ENCODE data around the gene THADA.
"Not testable (repeated sequence)": the region's sequence is repeated elsewhere in the genome, so short reads cannot be mapped to it uniquely, and the experiment has no call there.

Gene THADA

DNA sequence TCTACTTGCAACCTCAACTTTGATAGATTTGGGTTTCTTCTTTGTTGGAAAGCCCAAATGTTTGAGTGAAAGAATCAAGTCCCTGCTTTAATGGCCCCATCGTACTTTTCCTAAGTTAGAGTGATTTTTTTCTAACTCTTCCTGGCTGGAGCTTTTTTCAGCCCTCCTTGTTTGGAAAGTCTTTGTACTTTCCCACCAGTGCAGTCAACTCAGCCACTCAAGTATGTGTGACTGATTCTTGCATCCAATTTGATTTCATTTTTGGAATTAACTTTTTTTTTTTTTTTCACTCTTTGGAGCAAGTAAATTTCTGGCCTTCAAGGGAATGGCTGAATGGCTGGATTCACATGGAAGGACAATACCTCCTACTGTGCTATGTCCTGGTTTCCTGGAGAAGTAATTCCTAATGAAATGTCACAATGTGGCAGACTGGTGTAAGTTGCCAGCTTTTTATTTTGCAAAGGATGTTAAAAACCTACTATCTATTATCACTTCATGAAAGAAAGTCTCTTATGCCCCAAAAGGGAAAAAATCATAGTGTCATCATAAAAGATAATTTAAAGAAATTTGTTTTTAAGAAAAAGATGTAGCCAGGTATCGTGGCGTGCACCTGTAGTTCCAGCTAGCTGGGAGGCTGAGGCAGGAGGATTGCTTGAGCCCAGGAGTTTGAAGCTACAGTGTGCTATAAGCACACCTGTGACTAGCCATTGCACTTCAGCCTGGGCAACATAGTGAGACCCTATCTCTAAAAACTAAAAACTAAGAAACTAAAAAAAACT, 293.5 kb downstream of the THADA start:
- peak; percentile 20 for DNase-seq (ENCODE audit: low read depth)

GRCh38 chr2:43300781-43301583, 294.9 kb downstream of the THADA start:
- DNase-seq (ENCODE audit: low read depth) = no peak

DNA sequence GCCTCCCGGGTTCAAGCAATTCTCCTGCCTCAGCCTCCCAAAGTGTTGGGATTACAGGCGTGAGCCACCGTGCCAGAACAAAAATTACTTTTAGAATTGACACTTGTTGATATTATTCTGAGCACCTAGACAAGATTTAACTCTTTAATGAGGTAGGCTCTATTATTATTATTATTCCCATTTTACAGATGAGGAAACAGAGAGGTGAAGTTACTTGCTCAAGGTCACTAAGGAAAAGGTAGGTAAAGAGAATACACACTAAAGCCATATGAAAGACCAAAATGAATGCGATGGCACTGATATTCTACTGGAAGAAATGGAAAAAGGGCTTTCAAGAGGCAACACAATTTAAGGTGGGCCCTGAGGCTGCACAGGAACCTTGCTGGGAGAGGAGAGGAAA, 295.6 kb downstream of the THADA start:
- DNase-seq (ENCODE audit: low read depth) = no peak

GRCh38 chr2:43298500-43298899, 297.3 kb downstream of the THADA start:
- DNase-seq (ENCODE audit: low read depth) = no peak

DNA sequence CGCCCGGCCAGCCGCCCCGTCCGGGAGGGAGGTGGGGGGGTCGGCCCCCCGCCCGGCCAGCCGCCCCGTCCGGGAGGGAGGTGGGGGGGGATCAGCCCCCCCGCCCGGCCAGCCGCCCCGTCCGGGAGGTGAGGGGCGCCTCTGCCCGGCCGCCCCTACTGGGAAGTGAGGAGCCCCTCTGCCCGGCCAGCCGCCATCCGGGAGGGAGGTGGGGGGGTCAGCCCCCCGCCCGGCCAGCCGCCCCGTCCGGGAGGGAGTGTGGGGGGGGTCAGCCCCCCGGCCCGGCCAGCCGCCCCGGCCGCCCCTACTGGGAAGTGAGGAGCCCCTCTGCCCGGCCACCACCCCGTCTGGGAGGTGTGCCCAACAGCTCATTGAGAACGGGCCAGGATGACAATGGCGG, 298.1 kb downstream of the THADA start:
- not testable (repeated sequence) for DNase-seq (ENCODE audit: low read depth)

GRCh38 chr2:43294973-43295603, 300.8 kb downstream of the THADA start:
- DNase-seq (ENCODE audit: low read depth) = peak; percentile 29

DNA sequence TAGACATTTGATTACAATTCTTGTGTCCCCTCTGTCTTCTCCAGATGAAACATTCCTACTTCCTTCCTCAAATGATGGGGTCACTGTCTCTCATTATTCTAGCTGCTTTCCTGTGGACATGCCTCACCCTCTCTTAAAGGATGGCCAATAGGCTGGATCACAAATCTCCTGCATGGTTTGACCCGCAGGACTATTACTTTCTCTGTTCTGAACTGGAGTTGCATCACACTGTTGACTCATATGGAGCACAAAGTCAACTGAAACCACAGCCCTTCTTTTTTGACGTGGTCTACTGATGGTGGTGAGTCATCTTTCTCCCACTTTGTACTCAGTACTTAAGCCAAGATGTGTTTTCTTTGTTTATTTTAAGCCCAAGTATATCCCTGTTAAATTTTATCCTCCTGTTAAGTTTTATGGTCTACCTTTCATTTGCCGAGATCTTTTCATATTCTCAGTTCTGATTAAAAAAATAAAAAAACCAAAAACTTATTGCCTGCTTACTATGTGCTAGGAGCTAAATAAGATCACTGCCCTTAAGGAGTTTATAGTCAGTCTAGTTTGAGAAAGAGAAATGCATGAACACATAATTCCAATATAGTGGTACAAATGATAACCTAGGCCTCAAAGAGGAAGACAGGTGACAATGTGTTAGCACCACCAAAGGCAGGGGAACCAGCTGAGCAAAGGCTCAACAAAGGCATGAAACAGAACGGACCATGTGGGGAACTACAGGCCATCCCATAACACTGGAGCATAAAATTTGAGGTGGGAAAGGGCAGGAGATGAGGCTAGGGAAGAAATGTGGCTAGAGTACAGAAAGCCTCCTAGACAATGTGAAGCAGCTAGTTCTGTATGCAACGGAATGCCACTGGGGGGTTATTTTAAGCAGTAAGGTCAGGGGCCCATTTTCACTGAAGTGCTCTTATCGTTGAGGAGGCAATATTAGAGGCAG, 301.8 kb downstream of the THADA start:
- peak; percentile 98 for DNase-seq (ENCODE audit: low read depth)

GRCh38 chr2:43292851-43293743, 302.7 kb downstream of the THADA start:
- no peak for DNase-seq (ENCODE audit: low read depth)

GRCh38 chr2:43292297-43292696, 303.5 kb downstream of the THADA start:
- DNase-seq (ENCODE audit: low read depth) = no peak

GRCh38 chr2:43289331-43289730, 306.5 kb downstream of the THADA start:
- no peak for DNase-seq (ENCODE audit: low read depth)

- DNase-seq (ENCODE audit: low read depth) = no peak
Measured at GRCh38 chr2:43288417-43289305, 307.2 kb downstream of the THADA start.

- no peak for DNase-seq (ENCODE audit: low read depth)
Measured at GRCh38 chr2:43285987-43286386, 309.9 kb downstream of the THADA start.

DNA sequence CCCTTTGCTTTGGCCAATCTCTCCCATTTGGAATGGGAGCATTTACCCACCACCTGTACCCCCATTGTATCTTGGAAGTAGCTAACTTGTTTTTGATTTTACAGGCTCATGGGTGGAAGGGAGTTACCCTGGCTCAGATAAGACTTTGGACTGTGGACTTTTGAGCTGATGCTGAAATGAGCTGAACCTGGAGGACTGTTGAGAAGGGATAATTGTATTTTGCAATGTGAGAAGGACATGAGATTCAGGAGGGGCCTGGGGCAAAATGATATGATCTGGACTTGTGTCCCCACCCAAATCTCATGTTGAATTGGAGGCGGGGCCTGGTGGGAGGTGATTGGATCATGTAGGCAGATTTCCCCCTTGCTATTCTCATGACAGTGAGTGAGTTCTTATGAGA, 310.9 kb downstream of the THADA start:
- no peak for DNase-seq (ENCODE audit: low read depth)

DNA sequence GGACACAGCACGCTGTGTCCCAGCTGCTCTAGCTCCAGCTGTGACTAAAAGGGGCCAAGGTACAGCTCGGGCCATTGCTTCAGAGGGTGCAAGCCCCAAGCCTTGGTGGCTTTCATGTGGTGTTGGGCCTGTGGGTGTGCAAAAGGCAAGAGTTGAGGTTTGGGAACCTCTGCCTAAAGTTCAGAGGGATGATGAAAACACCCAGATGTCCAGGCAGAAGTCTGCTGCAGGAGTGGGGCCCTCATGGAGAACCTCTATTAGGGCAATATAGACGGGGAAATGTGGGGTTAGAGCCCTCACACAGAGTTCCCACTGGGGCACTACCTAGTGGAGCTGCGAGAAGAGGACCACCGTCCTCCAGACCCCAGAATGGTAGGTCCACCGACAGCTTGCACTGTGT, 311.5 kb downstream of the THADA start:
- DNase-seq (ENCODE audit: low read depth) = not testable (repeated sequence)

GRCh38 chr2:43280994-43281393, 314.8 kb downstream of the THADA start:
- DNase-seq (ENCODE audit: low read depth) = no peak

GRCh38 chr2:43279317-43279840, 316.5 kb downstream of the THADA start:
- DNase-seq (ENCODE audit: low read depth) = no peak

DNA sequence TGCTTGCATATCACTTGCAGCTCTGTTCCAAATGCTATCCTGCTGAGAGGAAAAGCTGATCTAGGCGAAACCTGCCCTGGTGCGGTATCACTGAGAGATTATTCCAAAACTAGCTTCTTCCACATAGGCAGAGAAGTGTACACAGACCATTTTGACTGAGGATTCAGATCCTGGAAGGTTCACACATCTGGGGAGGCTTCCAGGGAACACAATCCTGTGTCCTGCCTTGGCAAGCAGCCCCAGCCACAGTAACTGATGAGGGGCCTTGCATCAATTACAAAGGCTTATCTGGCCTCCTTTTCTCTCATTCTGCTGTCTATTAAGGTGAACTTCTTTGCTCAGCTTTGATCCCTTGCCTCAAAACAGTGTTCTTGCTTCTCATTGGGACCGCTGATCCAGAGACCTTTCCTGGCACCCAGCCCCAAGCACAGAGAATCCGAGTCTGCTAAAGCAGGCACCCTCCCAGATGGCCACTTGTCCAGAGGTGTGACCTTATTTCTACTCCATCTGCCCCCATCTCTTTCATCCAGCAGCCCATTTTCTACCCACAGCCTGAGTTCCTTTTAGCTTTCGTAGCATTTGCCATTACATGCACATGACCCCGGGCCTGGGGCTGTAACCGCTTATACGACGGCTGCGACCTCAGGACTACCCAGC, 317.1 kb downstream of the THADA start:
- DNase-seq (ENCODE audit: low read depth) = no peak

- peak; percentile 43 for DNase-seq (ENCODE audit: low read depth)
Measured at GRCh38 chr2:43276962-43277391, 318.9 kb downstream of the THADA start.

Data from EH (cell line).